NOMO-1 (cell line): ENCODE results near the gene NEUROG1.

Experiments used
- DNase-seq, 2 experiments: peaks; one replicate each; lab custom pipeline; 2025; ENCODE audit not compliant: unreplicated experiment in 2 of 2; lab: John Stamatoyannopoulos, UW

Gene NEUROG1

GRCh38 chr5:135535820-135536801, at the start of gene NEUROG1:
Gene NEUROG1, minus strand, starts transcription at chr5:135535964. Its CDS starts 274 bp downstream, at chr5:135535690.
- DNase-seq: peak in 1 of 2 experiments; percentile 30

DNA sequence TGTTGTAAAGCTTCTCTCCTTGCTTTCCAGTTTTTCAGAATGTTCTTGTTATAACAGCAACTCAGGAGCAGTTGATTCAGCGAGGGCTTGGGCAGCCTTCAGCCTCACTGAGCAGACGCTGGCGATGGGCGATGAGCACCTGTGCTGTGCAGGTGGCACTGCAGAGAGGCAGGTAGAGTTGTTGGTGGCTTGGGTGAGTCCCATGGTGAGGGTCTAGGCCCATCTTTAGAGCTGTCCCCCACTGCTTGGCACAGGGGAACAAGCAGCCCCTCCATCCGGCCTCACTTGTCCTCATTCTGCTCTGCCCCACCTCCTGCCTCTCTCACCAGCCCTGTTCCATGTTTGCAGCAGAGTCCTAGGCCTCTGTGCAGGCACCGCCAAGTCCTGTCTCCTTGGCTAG, 49.2 kb upstream of the NEUROG1 start:
- DNase-seq: no peak

DNA sequence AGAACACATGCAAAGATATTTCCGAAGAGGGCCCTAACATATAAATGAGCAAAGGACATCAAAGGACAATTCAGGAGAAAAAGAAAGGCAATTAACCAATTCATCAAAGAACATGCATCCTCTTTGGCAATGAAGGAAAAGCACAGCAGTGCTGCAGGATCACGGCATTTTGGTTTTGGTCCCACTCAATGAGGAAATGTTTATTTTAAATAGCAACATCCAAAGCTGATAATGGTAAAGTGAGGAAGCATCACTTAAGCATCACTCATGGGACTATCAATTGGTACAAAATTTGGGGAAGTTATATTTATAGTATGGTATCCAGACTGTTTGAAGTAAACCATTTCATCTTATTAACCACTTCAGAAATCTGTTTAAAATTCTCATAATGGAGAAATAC, 48.5 kb upstream of the NEUROG1 start:
- no peak for DNase-seq

- no peak for DNase-seq
Measured at GRCh38 chr5:135582099-135582781, 46.5 kb upstream of the NEUROG1 start.

DNA sequence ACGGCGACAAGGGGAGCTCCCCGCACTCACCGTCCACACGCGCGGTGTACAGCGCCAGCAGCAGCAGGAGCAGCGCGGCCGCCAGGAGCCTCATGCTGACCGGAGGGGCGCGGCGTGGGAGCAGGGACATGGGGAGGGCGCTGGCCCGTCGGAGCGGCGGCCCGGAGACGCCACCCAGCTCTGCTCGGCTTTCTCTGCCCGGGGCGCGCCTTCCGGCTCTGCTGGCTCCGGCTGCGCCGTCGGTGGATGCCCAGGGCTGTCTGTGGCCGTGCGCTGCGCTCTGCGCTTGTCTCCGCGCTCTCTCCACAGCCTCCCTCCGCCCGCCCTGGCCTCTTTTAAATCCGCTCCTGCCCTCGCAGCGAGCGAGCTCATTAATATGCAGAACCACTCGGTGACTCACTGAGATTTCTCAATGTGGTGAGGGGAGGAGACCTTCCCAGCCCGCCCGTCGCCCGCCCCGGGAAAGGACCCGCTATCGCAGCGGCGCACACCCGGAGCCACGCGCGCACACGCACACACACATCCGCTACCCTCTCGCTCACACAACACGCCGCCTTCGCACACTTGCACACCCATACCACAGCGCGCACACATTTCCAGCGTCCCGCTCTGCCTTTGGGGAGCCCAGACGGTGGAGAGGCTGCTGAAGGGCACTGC, 43.0 kb upstream of the NEUROG1 start, which contains the start of gene CXCL14:
Gene CXCL14, minus strand, starts transcription at position 307 of the 657 bp plus-strand sequence. Its CDS starts 213 bp downstream, at position 94.
- peak; percentile 65 to 77 for DNase-seq

GRCh38 chr5:135578305-135578684, 42.5 kb upstream of the NEUROG1 start:
- DNase-seq: no peak

DNA sequence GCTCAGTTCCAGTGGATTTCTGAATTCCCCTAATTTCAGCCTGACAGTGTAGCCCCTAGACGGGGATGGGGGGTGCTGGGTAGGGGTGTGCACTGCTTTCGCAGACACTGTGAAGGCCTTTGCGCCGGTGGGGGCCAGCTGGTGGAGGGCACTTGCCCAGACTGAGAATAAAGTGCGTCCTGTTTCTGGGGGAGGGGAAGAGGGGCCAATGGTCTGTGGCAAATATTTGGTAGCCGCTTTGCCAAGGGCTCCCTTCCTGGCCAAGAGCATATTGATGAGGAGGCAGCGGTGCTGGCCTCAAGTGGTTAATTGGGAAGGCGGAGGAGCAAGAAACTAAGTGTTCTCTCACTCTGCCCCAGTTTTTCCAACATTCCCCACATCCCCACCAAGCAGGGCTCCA, 41.7 kb upstream of the NEUROG1 start:
- no peak for DNase-seq

DNA sequence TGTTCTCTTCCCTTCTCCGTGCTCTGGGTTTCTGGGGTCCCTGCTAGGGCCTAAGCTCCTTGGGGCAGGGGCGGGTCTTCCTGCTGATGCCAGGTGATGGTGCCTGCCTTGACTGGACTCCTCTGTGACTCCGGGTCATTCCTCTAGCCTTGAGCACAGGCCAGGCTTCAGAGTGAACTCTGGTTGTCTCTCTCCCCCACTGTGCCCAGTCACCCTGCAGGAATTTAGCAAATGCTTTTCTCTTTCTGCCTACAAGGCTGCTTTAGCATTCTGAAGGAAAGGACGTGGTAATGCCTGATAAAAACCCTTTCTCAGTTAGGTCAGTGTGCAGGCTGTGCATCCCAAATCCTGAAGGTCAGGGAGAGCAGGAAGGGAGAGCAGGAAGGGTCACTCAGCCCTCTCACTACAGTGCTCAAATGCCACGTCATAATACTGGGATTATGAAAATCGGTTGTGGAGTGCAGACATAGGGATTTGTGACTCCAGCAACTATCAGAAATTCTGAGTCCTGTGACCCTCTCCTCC, 40.4 kb upstream of the NEUROG1 start:
- no peak for DNase-seq

DNA sequence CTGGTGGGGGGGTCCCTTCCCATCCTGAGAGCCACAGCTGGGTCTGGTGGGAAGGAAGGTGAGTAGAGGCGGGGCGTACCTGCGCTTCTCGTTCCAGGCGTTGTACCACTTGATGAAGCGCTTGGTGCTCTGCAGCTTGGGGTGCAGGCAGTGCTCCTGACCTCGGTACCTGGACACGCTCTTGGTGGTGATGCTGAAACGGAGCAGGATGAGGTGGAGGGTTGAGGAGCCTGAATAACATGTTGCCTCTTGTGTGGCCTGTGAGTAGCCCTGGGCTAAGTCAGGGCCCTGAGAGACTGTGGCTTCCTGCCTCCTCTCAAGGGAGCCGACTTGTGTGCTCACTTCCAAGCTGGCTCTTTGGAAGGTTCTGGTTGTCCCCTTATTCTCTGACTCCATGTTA, 38.7 kb upstream of the NEUROG1 start:
- no peak for DNase-seq

DNA sequence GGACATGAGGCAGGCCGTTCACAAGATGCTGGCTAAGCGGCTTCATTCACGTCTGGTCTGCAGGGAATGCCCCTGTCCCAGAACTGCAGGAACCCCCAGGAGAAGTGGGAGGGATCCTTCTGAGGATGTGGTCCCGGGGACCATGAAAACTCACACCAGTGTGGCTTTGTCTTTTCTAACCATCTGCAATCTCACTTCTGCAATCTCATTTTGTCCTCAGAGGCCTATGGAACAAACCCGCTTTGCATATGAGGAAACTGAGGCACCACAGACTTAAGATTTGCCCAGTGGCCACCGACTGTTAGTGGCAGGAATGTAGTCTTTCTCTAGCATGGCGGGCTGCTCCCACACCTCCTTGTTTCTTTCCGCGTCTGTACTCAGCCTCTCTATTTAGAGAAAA, 36.1 kb upstream of the NEUROG1 start:
- no peak for DNase-seq

DNA sequence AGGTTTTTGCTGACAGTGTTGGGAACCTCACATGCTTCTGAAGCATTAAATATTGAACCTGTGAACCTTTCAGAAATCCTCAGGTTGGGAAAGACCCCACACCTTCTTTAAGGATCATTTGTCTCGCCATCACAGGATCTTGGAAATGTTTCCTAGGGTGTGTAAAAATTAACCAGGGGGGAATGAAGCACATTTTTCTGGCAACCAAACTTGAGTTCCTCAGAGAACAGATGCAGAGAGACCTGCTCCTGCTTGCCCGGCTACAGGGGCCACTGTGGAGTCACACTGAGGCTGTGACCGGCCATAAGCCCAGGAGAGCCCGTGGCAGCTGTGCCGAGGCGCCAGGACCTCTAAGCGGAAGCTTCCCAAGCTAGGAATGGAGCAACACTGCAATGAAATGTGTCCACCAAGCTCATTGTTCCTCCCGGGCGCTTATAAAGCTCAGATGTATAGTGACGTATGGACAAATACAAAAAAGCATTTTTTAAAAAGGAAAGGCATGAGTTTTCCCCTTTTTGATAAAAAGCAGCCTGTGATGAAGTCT, 35.4 kb upstream of the NEUROG1 start:
- no peak for DNase-seq

DNA sequence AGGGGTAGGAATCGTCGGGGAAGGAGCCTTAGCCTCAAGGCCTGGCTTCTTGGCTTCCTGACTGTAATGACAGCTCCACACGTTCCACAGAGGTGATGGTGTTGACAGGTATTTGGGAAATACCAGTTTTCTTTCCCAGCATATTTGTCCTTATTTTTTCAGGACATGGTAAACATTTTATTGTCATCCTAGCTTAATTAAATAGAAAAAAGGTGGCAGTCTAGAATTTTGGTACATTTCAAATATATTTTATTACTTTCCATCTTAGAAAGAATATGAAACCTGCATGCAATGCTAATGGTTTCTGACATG, 34.6 kb upstream of the NEUROG1 start:
- DNase-seq: no peak

GRCh38 chr5:135569755-135570452, 34.1 kb upstream of the NEUROG1 start:
- DNase-seq: peak in 1 of 2 experiments; percentile 21

GRCh38 chr5:135568923-135569360, 33.2 kb upstream of the NEUROG1 start:
- DNase-seq: no peak

DNA sequence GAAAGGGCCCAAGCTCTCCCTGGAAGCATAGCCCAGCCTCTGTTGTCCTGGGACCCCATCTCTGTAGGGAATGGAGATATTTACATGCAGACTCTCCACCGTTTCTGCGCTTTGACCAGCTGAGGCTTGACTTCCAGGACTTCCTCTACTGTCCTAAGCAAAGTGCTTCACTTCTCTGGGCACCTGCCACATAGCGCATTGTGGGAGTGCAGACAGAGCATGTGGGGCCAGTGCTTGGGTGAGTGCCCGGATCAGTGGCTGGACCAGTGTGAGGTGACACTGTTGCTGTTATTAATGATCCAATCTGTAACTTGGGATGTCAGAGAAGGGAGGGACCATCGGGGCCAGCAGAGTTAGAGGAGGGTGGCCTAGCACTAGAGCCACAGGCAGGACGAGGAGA, 32.5 kb upstream of the NEUROG1 start:
- no peak for DNase-seq

GRCh38 chr5:135567661-135568060, 31.9 kb upstream of the NEUROG1 start:
- no peak for DNase-seq

DNA sequence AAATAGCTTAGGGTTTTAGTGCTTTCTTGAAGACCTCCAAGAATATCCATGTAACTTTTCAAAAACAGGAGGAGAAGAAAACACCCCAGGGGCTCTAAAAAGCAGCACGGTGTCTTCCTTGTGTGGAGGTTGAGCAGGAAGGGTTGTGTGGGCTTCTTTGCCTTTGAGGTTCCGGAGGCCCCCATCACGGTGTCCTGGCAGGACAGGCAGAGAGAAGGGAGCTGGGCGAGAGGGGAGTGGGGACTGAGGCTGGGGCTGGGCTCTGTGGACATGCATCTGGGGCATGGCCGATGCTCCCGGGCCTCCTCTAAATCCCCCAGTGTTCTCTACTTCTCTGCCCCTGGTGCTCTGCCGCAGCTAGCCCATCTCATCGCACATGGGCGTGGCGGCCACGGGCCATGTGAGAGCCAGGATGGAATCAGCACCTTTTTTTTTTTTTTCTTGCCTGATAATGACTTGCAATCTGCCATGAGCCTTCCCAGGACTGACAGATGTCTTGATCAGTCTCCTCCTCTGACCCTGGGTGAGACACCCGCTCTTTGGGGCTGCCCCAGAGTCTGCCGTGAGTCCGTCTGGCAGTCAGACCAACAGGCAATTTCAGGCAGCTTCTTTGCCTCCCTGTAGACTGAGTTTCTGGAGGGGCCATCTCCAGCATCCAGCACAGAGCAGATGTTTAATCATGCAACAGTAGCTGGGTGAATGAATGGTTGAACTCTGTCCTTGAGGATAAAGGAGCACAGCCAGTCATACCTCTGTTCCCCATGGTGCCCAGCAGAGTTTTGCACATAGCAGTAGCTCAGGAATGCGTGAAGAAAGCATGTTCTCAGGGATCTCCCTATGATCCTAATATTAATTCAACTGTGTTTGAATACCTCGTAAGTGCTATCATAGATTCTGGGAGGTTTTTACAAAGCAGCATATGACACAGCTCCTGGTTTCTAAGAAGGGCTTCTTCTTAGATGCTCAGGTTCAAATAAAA, 30.9 kb upstream of the NEUROG1 start:
- no peak for DNase-seq

GRCh38 chr5:135565725-135566421, 30.1 kb upstream of the NEUROG1 start:
- peak; percentile 22 to 43 for DNase-seq
